GM19372 (cell line): Measurements from ENCODE around the gene NFATC2.

Experiments used
- ATAC-seq: cut with Tn5 transposase; IDR thresholded peaks from one replicate; pipeline ENCODE4 v1.9.1; 2021; ENCODE audit warnings: mild to moderate bottlenecking, low read depth, moderate library complexity; ENCODE audit not compliant: unreplicated experiment

The NFATC2 gene

DNA sequence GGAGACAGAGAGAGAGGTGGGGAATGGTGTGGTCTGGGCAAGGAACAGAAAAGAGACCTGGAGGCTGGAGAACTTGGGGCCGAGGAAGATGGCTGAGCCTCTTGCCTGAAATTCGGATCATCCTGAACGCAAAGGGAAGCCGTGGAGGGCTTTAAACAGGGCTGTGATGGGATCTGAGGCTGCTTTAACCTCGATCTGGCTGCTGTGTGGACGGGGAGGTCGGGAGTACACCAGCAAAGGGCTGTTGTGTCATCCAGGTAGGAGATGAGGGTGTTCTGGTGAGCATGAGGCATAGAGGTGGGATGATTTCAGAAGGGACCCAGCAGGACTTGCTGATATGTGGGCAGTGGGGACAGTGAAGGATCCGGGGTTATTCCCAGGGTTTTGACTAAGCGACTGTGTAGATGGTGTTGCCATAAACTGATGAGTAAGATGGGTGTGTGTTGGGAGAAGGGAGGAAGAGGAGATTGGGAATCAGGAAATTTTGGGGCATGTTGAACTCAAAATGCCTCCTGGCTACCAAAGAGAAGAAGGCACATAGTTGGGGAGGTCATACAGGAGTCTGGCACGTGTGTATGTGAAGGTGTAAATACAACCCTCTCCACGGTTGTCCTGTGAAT lies 158.5 kb downstream of the NFATC2 start:
- ATAC-seq, result no peak

- ATAC-seq, result no peak
Observed at GRCh38 chr20:51382986-51383821, 159.3 kb downstream of the NFATC2 start.

GRCh38 chr20:51382111-51382985 lies 160.2 kb downstream of the NFATC2 start:
- no peak for ATAC-seq

DNA sequence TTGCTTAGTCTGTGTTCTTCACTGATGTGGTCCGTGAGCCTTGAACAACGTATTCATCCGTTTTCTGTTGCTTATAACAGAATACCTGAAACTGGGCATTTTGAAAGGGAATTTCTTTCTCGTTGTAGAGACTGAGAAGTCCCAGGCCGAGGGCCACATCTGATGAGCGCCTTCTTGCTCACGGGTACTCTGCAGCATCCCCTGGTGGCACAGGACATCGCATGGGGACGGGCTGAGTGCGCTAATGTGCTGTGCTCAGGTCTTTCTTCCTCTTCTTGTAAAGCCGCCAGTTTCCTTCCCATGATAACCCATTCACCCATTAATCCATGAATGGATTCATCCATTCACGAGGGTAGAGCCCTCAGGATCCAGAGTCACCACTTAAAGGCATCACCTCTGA lies 161.0 kb downstream of the NFATC2 start:
- no peak for ATAC-seq

GRCh38 chr20:51380401-51381385 lies 161.8 kb downstream of the NFATC2 start:
- ATAC-seq, result no peak

- ATAC-seq, result no peak
Observed at GRCh38 chr20:51379601-51380341, 162.7 kb downstream of the NFATC2 start.

GRCh38 chr20:51378171-51378928 lies 164.2 kb downstream of the NFATC2 start:
- ATAC-seq, result no peak

DNA sequence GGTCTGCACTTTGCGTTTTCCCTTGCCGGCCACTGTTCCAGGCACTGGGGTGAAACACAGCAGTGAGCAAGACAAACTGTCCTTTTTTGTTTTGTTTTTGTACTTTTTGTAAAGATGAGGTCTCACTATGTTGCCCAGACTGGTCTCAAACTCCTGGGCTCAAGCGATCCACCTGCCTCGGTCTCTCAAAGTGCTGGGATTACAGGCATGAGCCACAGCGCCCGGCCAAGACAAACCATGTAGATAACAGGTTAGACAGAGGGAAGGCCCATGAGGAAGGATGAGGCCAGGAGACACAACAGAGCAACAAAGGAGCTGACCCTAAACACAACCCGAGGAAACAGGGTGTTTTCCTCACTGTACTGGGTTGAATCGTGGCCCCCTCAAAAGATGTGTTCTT lies 165.4 kb downstream of the NFATC2 start:
- no peak for ATAC-seq

DNA sequence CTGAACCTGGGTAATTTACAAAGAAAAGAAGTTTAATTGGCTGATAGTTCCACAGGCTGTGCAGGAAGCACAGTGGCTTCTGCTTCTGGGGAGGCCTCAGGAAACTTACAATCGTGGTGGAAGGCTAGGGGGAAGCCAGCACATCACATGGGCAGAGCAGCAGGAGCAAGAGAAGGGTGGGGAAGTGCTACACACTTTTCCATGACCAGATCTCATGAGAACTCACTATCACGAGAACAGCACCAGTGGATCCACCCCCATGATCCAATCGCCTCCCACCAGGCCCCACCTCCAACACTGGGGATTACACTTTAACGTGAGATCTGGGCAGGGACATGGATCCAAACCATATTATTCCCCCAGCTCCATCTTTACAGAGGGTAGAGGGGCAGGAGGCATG lies 166.4 kb downstream of the NFATC2 start:
- ATAC-seq, result no peak

DNA sequence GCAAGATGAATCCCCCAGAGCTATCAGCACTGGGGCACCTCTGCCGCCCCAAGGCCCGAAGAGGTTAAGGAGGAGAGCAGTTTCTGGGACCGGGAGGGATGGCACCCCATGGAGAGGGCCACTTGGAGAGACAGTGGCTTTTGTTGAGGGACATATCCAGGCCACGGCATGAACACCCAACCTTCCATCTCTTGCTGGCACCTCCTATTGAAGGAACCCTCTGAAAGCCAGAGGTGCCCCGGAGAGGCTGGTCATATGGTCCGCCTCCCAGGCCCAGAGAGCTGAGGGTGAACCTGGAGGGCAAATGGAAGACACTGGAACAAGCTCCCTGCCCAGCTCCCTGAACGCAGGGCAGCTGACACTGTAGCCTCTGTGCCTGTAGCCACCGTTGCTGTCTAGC lies 167.0 kb downstream of the NFATC2 start:
- ATAC-seq, result no peak

DNA sequence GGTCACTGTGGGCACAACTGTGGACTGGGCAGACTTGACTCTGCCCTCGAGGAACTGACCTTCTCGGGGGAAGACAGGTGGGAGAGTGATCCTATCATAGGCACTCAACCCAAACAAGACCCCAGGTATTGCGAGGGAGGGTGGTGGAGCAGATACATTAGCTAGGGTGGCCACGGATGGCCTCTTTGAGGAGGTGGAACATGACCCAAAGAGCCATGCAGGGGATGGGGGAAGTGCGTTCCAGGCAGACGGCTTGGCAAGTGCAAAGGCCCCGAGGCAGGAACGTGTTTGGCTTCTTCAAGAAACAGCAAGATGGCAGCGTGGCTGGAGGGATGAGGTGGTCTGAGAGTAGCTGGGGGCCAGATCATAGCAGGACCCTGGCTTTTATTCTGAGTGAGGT lies 167.6 kb downstream of the NFATC2 start:
- ATAC-seq, result no peak

- no peak for ATAC-seq
Observed at GRCh38 chr20:51374456-51374830, 168.1 kb downstream of the NFATC2 start.

- no peak for ATAC-seq
Observed at GRCh38 chr20:51373713-51374455, 168.6 kb downstream of the NFATC2 start.

DNA sequence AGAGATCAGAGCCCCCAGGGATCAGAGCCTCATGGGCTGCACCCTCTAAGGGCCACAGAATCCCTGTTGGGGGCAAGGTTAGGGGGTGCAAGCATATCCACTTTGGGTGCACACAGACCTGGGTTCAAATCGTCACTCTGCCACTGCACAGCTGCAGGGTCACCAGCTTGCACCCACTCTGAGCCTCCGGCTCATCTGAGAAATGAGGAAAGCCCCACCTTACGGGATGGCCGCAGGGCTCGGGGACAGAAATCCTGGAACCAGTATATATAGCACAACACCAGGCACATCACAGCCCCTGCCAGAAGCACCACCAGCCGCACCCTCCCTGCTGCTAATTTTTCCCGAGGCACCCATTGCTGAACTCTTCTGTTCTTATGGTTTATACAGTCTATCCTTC lies 169.6 kb downstream of the NFATC2 start:
- ATAC-seq, result no peak

DNA sequence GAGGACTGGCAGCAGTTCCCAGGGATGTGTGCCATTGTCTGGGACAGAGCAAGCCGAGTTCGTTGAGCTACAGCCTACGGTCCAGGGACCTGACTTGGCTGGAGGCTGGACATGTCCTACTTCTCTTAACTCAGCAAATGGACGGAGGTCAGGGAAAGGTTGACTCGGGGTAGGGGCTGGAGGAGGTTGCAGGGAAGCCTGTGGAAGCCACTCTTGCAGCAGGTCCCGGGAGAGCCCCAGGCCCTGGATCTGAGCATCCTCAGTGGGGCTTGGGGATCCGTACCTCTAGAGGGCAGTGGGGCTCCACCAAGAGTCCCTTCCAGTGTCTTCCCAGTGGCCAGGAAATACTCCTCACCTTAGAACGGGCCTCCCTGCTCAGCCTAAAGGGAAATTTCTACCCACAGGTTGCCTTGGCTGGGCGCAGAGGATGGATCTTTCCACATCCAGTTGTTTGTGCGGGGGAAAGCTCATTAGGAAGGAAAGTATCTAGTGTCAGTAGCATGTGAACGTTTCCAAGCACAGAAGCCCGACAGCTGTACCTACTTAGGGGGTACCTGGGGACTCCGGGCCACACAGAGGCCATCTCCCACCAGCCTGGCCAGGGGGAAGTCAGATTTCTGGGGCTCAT lies 170.2 kb downstream of the NFATC2 start:
- no peak for ATAC-seq

DNA sequence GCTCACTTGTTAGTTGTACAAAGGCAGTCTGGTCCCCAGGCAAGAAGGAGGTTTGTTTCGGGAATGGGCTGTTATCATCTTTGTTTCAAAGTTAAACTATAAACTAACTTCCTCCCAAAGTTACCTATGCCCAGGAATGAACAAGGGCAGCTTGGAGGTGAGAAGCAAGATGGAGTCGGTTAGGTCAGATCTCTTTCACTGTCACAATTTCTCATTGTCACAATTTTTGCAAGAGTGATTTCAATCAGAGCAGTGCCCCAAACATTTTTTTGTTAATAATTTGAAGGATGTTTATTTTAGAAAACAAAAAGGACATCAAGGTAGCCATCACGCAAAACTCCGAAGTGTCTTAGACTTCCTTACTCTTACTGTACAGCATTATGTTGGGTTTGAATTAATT lies 170.8 kb downstream of the NFATC2 start:
- ATAC-seq, result no peak

GRCh38 chr20:51369503-51369902 lies 173.0 kb downstream of the NFATC2 start:
- no peak for ATAC-seq
